Natural killer cell (primary cell): ENCODE data around the gene CFAP57. TPM values are rescaled to one million over a fixed set of nuclear protein-coding genes. Genes with fewer than 3 reads are reported as not detected.

ENCODE experiments used
- ATAC-seq, 3 donors: fragments of 150-1000 bp in 2 of 3; fragments of 200-7000 bp in 1 of 3; cut with Tn5 transposase; 1 replicate in 1 of 3; 2 replicates in 2 of 3; pipeline ENCODE4 v1.10.0; 2021; ENCODE audit warnings: mild to moderate bottlenecking in 2 of 3, moderate library complexity in 2 of 3
- DNase-seq, 2 donors: peaks; one replicate each; pipeline versions ENCODE4 v3.0.0 to v3.0.0-alpha.2; 2013 to 2021; ENCODE audit warnings: mixed read lengths in 1 of 2
- H3K27ac ChIP-seq: one replicate; pipeline ENCODE4 v1.5.1; 2013; ENCODE audit warnings: mild to moderate bottlenecking, low read length
- H3K27me3 ChIP-seq: one replicate; pipeline ENCODE4 v1.6.1; 2013; ENCODE audit warnings: low read length; ENCODE audit not compliant: control insufficient read depth, insufficient read depth
- H3K36me3 ChIP-seq: one replicate; pipeline ENCODE4 v1.6.1; 2013; ENCODE audit warnings: low read length; ENCODE audit not compliant: control insufficient read depth, insufficient read depth
- H3K4me1 ChIP-seq: one replicate; pipeline ENCODE4 v1.6.1; 2013; ENCODE audit warnings: low read length; ENCODE audit not compliant: control insufficient read depth, insufficient read depth
- H3K4me3 ChIP-seq: one replicate; pipeline ENCODE4 v1.5.1; 2013; ENCODE audit warnings: low read length
- H3K9me3 ChIP-seq: one replicate; pipeline ENCODE4 v1.6.1; 2013; ENCODE audit warnings: low read length; ENCODE audit not compliant: control insufficient read depth, insufficient read depth
- H3K27ac Mint-ChIP-seq, 2 donors: one replicate each; pipeline ENCODE4 v1.8.0; 2022; ENCODE audit warnings: mild to moderate bottlenecking in 2 of 2, mixed read lengths in 2 of 2, moderate library complexity in 1 of 2
- H3K27me3 Mint-ChIP-seq, 2 donors: one replicate each; pipeline ENCODE4 v1.8.0; 2022; ENCODE audit warnings: low read depth in 2 of 2, mixed read lengths in 2 of 2
- H3K36me3 Mint-ChIP-seq: one replicate; pipeline ENCODE4 v1.8.0; 2022; ENCODE audit warnings: mixed read lengths
- H3K4me1 Mint-ChIP-seq, 2 donors: one replicate each; pipeline ENCODE4 v1.8.0; 2022; ENCODE audit warnings: mixed read lengths in 2 of 2
- H3K4me3 Mint-ChIP-seq: one replicate; pipeline ENCODE4 v1.8.0; 2022; ENCODE audit warnings: mild to moderate bottlenecking, moderate library complexity, mixed read lengths
- H3K9me3 Mint-ChIP-seq, 2 donors: one replicate each; pipeline ENCODE4 v1.8.0; 2022; ENCODE audit warnings: mixed read lengths in 2 of 2
- WGBS: methylation state at CpG from one replicate; pipeline ENCODE4 v1.1.7; 2013; ENCODE audit warnings: missing lambda C conversion rate; ENCODE audit not compliant: insufficient coverage; 5-methylcytosine and 5-hydroxymethylcytosine counted together
- intact Hi-C: fragments of 100-400 bp; cut with micrococcal nuclease; formaldehyde crosslinking; loops from one replicate; pipeline ENCODE4 v1.14.2; 2022
- total RNA-seq, 4 donors: library from RNA; stranded (reverse); fragments of 120-200 nt in 1 of 4; gene quantifications; one replicate each; pipeline versions ENCODE4 v1.2.3 to v1.2.4, GENCODE V29; 2013 to 2022
- TF ChIP-seq, protein P1 (sequence below): fragments of 200-600 bp; IDR thresholded peaks from one replicate; pipeline ENCODE4 v1.8.0; 2022; ENCODE audit warnings: antibody characterized with exemption

Gene CFAP57
- total RNA-seq, 3 donors from 2014 or later (not counting 1 experiment from before 2014, with no cell fraction given) = 0.19 TPM; not detected in 2

DNA sequence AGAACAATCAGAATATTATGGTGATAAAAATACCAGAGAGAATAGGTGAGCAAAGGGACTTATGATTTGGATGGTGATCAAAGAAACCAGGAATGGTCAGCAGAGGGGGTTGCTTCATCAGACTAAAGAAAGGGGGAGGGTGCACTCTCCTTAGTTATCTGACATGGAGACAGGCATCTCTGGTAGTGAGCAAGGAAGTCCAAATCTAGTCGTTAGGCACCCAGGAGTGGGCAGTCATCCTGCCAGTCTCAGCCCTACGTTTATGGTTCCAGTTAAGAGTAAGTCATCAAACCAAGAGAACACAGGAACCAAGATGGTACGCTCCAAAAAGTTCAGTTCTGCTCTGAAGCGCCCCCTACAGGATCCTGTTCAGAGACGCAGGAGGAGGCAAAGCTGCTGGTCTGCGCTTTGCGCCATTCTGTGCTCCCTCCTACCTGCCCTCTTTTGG, 28.7 kb upstream of the CFAP57 start:
- H3K36me3 ChIP-seq = no peaks in the 10 kb centered on the region
- H3K4me3 Mint-ChIP-seq = no peak overlapping the region
- DNase-seq = no peak
- TF ChIP-seq, protein P1, sequence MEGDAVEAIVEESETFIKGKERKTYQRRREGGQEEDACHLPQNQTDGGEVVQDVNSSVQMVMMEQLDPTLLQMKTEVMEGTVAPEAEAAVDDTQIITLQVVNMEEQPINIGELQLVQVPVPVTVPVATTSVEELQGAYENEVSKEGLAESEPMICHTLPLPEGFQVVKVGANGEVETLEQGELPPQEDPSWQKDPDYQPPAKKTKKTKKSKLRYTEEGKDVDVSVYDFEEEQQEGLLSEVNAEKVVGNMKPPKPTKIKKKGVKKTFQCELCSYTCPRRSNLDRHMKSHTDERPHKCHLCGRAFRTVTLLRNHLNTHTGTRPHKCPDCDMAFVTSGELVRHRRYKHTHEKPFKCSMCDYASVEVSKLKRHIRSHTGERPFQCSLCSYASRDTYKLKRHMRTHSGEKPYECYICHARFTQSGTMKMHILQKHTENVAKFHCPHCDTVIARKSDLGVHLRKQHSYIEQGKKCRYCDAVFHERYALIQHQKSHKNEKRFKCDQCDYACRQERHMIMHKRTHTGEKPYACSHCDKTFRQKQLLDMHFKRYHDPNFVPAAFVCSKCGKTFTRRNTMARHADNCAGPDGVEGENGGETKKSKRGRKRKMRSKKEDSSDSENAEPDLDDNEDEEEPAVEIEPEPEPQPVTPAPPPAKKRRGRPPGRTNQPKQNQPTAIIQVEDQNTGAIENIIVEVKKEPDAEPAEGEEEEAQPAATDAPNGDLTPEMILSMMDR = no peak
- H3K4me1 ChIP-seq = peaks cover 7% of the 10 kb centered on the region
- H3K27me3 Mint-ChIP-seq = peaks cover 50 to 66% of the 10 kb centered on the region in 2 donors
- H3K27ac Mint-ChIP-seq = no peak overlapping the region
- no peak overlapping the region for H3K27ac ChIP-seq
- H3K4me1 Mint-ChIP-seq = no peaks in the 10 kb centered on the region
- H3K36me3 Mint-ChIP-seq = no peaks in the 10 kb centered on the region
- intact Hi-C loops = no loop called here
- no peaks in the 10 kb centered on the region for H3K9me3 Mint-ChIP-seq
- no peaks in the 10 kb centered on the region for H3K9me3 ChIP-seq
- peaks cover 31% of the 10 kb centered on the region for H3K27me3 ChIP-seq
- no peak overlapping the region for H3K4me3 ChIP-seq
- 49% methylated on average over 7 of the region's 7 CpGs for WGBS
- ATAC-seq = no peak

DNA sequence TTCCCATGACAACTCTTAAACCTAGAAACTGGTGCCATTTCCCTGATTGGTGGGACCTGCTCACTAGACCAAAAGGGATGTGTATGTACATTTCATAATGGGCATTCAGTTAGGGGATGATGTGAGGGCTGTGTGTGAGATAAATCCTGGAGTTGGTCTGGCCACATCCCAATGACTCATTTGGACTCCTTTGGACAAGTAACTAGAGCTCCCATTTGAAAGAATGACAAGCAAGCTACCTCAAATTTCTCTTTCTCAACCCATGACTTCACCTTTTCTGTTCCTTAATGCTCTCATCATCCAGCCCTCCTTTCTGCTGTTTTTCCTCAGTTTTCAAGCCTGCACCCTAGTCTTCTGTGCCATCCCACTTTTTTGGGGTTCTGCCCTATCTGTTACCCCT, 27.9 kb upstream of the CFAP57 start:
- ATAC-seq = no peak
- Mint-ChIP-seq H3K9me3 (no peaks in the 10 kb centered on the region), H3K27ac (no peak overlapping the region), H3K4me1 (no peaks in the 10 kb centered on the region), H3K4me3 (no peak overlapping the region), H3K36me3 (no peaks in the 10 kb centered on the region), H3K27me3 (peaks cover 58 to 74% of the 10 kb centered on the region in 2 donors)
- Histone ChIP-seq H3K27me3 (peaks cover 37% of the 10 kb centered on the region), H3K4me3 (no peak overlapping the region), H3K36me3 (no peaks in the 10 kb centered on the region), H3K4me1 (peaks cover 7% of the 10 kb centered on the region), H3K27ac (no peak overlapping the region), H3K9me3 (no peaks in the 10 kb centered on the region)
- intact Hi-C loops = no loop called here
- no peak for DNase-seq
- TF ChIP-seq, protein P1 = no peak

DNA sequence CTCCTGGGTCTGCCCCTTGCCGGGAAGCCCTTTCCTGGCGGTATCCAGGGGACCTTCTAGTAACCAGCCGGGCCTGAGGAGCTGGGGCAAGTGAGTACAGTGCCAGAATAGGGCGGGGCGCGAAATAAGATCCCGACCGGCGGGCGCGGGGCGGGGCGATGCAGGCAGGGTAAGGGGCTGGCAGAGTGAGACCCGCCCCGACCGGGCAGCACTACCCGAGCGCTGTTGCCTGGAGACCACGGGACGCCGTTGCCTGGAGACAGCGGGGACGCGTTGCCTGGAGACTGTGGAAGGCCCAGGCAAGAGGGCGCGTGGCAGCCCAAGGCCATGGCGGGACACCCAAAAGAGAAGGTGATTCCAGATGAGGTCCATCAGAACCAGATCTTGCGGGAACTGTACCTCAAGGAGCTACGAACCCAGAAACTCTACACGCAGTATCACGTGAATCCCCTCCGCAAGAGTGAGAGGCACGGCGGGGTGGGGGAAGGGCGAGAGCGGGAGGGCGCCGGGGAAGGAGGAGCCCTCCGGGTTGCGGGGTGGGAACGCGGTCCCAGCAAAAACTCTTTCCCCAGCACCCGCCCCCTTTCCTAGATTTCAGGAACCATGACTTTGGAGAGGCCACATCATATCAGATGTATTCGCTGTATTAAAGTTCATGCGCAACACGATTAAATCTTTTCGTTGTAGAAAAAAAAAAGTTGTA, 24.4 kb upstream of the CFAP57 start:
- TF ChIP-seq, protein P1 = no peak
- H3K36me3 ChIP-seq = no peaks in the 10 kb centered on the region
- WGBS = 6% methylated on average over 44 of the region's 47 CpGs
- no peak overlapping the region for H3K4me3 Mint-ChIP-seq
- H3K9me3 ChIP-seq = no peaks in the 10 kb centered on the region
- peak in 1 of 2 donors; percentile 30 for DNase-seq
- H3K27me3 ChIP-seq = peaks cover 40% of the 10 kb centered on the region
- no peaks in the 10 kb centered on the region for H3K9me3 Mint-ChIP-seq
- no peak overlapping the region for H3K27ac Mint-ChIP-seq
- no peak overlapping the region for H3K27ac ChIP-seq
- peak; percentile 24 to 61 (median 33) for ATAC-seq
- H3K36me3 Mint-ChIP-seq = no peaks in the 10 kb centered on the region
- no peaks in the 10 kb centered on the region for H3K4me1 Mint-ChIP-seq
- H3K27me3 Mint-ChIP-seq = peaks cover 57 to 81% of the 10 kb centered on the region in 2 donors
- intact Hi-C loops = no loop called here
- H3K4me1 ChIP-seq = peaks cover 7% of the 10 kb centered on the region
- H3K4me3 ChIP-seq = no peak overlapping the region

DNA sequence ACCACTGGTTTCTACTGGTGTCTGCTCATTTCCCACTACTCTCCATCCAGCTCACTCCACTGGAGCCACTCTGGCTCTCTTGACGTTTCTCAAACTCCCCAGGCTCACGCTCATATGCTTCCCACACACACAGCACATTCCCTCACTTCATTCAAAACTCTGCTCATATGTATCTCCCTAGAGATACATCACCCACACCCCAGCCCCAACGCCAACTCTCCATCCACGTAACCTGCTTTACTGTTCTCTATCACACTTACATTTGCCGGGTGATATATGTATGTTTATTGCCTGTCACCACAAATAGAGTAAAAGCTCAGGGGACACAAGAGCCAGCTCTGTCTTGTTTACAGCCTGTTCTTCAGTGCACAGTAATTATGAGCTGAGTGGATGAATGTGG, 22.2 kb upstream of the CFAP57 start:
- Mint-ChIP-seq H3K27ac (no peak overlapping the region), H3K4me3 (no peak overlapping the region), H3K9me3 (no peaks in the 10 kb centered on the region), H3K36me3 (no peaks in the 10 kb centered on the region), H3K4me1 (no peaks in the 10 kb centered on the region), H3K27me3 (peaks cover 43 to 61% of the 10 kb centered on the region in 2 donors)
- H3K4me1 ChIP-seq = peaks cover 7% of the 10 kb centered on the region
- H3K9me3 ChIP-seq = no peaks in the 10 kb centered on the region
- no peaks in the 10 kb centered on the region for H3K36me3 ChIP-seq
- H3K4me3 ChIP-seq = no peak overlapping the region
- DNase-seq (no peak), ATAC-seq (no peak)
- H3K27ac ChIP-seq = no peak overlapping the region
- TF ChIP-seq, protein P1 = no peak
- H3K27me3 ChIP-seq = peaks cover 29% of the 10 kb centered on the region
- intact Hi-C loops = no loop called here
- 91% methylated on average over 5 of the region's 5 CpGs for WGBS
